OCI-LY7 (cell line): Measurements from ENCODE around the gene JMY. TPM values are rescaled to one million over a fixed set of nuclear protein-coding genes. Genes with fewer than 3 reads are reported as not detected.

Experiments used
- BruUV-seq: library from RNA; stranded (reverse); fragments of 400-500 nt; replicated peaks from 2 replicates; lab custom pipeline; 2021; lab: Mats Ljungman, UMichigan
- CTCF ChIA-PET: fragments of 300-600 bp; sonication (Branson Sonifier 250); formaldehyde crosslinking; loops from one replicate; lab custom pipeline; 2022; ENCODE audit warnings: antibody characterized with exemption; ENCODE audit not compliant: unreplicated experiment; lab: Charles Lee
- POLR2A ChIA-PET: fragments of 300-600 bp; sonication (Branson Sonifier 250); formaldehyde crosslinking; loops from one replicate; lab custom pipeline; 2022; ENCODE audit warnings: antibody characterized with exemption; lab: Charles Lee
- DNase-seq: peaks from one replicate; pipeline ENCODE4 v3.0.0-alpha.2; 2015; ENCODE audit warnings: low spot score
- H2AFZ ChIP-seq: fragments of 200-600 bp; sonication (generic), shearing (Covaris generic); 2 replicates; pipeline ENCODE4 v1.6.1; 2014; ENCODE audit warnings: mild to moderate bottlenecking, antibody characterized with exemption, low read length, moderate library complexity
- H3K27ac ChIP-seq: fragments of 200-600 bp; sonication (generic); 2 replicates; pipeline ENCODE4 v1.5.1; 2014; ENCODE audit warnings: mixed run types, low read depth, mild to moderate bottlenecking, moderate library complexity, low read length, inconsistent platforms; ENCODE audit not compliant: poor library complexity, severe bottlenecking
- H3K36me3 ChIP-seq: fragments of 200-600 bp; sonication (generic); 2 replicates; pipeline ENCODE4 v1.6.1; 2014; ENCODE audit warnings: mild to moderate bottlenecking, antibody characterized with exemption, low read length, moderate library complexity, mixed read lengths; ENCODE audit not compliant: insufficient read depth
- H3K4me1 ChIP-seq: fragments of 200-600 bp; sonication (generic); 2 replicates; pipeline ENCODE4 v1.5.1; 2014; ENCODE audit warnings: mild to moderate bottlenecking, low read length; ENCODE audit not compliant: insufficient read depth, poor library complexity, severe bottlenecking
- H3K4me2 ChIP-seq: fragments of 200-600 bp; sonication (generic); 2 replicates; pipeline ENCODE4 v1.6.1; 2014; ENCODE audit warnings: mild to moderate bottlenecking, low read length
- H3K4me3 ChIP-seq: fragments of 200-600 bp; sonication (generic); 2 replicates; pipeline ENCODE4 v1.5.1; 2014; ENCODE audit warnings: mild to moderate bottlenecking, low read depth, low read length; ENCODE audit not compliant: poor library complexity, severe bottlenecking
- H3K79me2 ChIP-seq: fragments of 200-600 bp; sonication (generic); 2 replicates; pipeline ENCODE4 v1.6.1; 2016; ENCODE audit warnings: low read depth, mild to moderate bottlenecking, low read length, moderate library complexity, mixed read lengths; ENCODE audit not compliant: insufficient read depth
- H3K9me2 ChIP-seq: fragments of 200-600 bp; sonication (generic); 2 replicates; pipeline ENCODE4 v1.6.1; 2016; ENCODE audit warnings: mild to moderate bottlenecking, low read length, mixed read lengths; ENCODE audit not compliant: insufficient read depth
- H3K9me3 ChIP-seq: fragments of 200-600 bp; sonication (generic); 2 replicates; pipeline ENCODE4 v1.6.1; 2014; ENCODE audit warnings: mild to moderate bottlenecking, mixed run types, low read length, mixed read lengths
- H4K20me1 ChIP-seq: fragments of 200-600 bp; sonication (generic); 2 replicates; pipeline ENCODE4 v1.6.1; 2014; ENCODE audit warnings: mild to moderate bottlenecking, antibody characterized with exemption, low read length, moderate library complexity, mixed read lengths; ENCODE audit not compliant: insufficient read depth
- EZH2phosphoT487 ChIP-seq: fragments of 200-600 bp; sonication (generic); IDR thresholded peaks from 2 replicates; pipeline ENCODE4 v1.6.1; 2018; ENCODE audit warnings: low read depth, borderline replicate concordance, mild to moderate bottlenecking, mixed run types, antibody characterized with exemption, low read length, moderate library complexity, mixed read lengths
- intact Hi-C: fragments of 100-400 bp; cut with micrococcal nuclease; formaldehyde crosslinking; loops from one replicate; pipeline ENCODE4 v1.10.0; 2022; ENCODE audit not compliant: unreplicated experiment
- total RNA-seq, 2 experiments: library from RNA; depleted of rRNA in 1 of 2; stranded (reverse); fragments of >200 nt in 1 of 2; shearing (Covaris generic) in 1 of 2; gene quantifications; 2 replicates each; pipeline ENCODE4 v1.2.3, GENCODE V29; 2014 to 2022
- TF ChIP-seq, protein P1 (sequence below): fragments of 200-600 bp; sonication (generic); conservative IDR thresholded peaks from 2 replicates; pipeline ENCODE4 v1.5.1; 2014; ENCODE audit warnings: mild to moderate bottlenecking, antibody characterized with exemption, low read length, moderate library complexity, mixed read lengths

JMY gene
- total RNA-seq, 2 experiments from 2014 or later = 4.5 to 6.3 TPM

- Histone ChIP-seq H2AFZ (no peak overlapping the region), H3K4me3 (no peak overlapping the region), H3K9me3 (no peaks in the 10 kb centered on the region; the same call in 1 of the 2 replicates), H3K4me2 (no peak overlapping the region), H3K4me1 (no peaks in the 10 kb centered on the region), H3K36me3 (no peaks in the 10 kb centered on the region), H3K9me2 (no peaks in the 10 kb centered on the region), H3K79me2 (no peaks in the 10 kb centered on the region), H3K27ac (no peak overlapping the region), H4K20me1 (no peaks in the 10 kb centered on the region)
- TF ChIP-seq, protein P1, sequence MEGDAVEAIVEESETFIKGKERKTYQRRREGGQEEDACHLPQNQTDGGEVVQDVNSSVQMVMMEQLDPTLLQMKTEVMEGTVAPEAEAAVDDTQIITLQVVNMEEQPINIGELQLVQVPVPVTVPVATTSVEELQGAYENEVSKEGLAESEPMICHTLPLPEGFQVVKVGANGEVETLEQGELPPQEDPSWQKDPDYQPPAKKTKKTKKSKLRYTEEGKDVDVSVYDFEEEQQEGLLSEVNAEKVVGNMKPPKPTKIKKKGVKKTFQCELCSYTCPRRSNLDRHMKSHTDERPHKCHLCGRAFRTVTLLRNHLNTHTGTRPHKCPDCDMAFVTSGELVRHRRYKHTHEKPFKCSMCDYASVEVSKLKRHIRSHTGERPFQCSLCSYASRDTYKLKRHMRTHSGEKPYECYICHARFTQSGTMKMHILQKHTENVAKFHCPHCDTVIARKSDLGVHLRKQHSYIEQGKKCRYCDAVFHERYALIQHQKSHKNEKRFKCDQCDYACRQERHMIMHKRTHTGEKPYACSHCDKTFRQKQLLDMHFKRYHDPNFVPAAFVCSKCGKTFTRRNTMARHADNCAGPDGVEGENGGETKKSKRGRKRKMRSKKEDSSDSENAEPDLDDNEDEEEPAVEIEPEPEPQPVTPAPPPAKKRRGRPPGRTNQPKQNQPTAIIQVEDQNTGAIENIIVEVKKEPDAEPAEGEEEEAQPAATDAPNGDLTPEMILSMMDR = no peak
- TF ChIP-seq EZH2phosphoT487 = no peak
- no TSS peak for BruUV-seq
- intact Hi-C loops = no loop called here
- CTCF ChIA-PET = no interaction called here
- DNase-seq = no peak
- POLR2A ChIA-PET = no interaction called here
These were observed 113.1 kb downstream of the JMY start for GRCh38 chr5:79349047-79349446.

DNA sequence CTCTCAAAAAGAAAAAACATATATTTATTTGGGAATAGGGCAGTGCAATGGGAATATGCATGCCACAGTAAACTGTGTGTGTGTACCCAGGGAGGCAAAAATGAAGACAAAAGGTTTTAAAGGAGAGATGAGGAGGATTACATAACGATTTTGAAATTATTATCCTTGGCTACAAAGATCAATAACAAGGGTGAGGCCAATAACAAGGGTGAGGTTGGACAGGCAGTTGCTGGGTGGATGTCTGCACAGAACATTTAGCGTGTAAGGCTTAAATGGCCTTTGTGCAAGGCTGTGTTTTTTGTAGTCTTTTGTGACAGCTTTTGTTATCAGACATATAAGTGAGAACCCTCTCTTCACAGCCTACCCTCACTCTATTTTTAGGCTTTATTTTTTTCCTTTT lies 114.0 kb downstream of the JMY start:
- no TSS peak for BruUV-seq
- no peak for TF ChIP-seq EZH2phosphoT487
- TF ChIP-seq, protein P1 = no peak
- Histone ChIP-seq H3K4me2 (no peak overlapping the region), H3K4me1 (no peaks in the 10 kb centered on the region), H3K36me3 (no peaks in the 10 kb centered on the region), H3K9me3 (no peaks in the 10 kb centered on the region; the same call in 1 of the 2 replicates), H3K79me2 (no peaks in the 10 kb centered on the region), H4K20me1 (no peaks in the 10 kb centered on the region), H3K9me2 (no peaks in the 10 kb centered on the region), H2AFZ (no peak overlapping the region), H3K4me3 (no peak overlapping the region), H3K27ac (no peak overlapping the region)
- intact Hi-C loops = no loop called here
- DNase-seq = no peak
- ChIA-PET CTCF (no interaction called here), POLR2A (no interaction called here)

DNA sequence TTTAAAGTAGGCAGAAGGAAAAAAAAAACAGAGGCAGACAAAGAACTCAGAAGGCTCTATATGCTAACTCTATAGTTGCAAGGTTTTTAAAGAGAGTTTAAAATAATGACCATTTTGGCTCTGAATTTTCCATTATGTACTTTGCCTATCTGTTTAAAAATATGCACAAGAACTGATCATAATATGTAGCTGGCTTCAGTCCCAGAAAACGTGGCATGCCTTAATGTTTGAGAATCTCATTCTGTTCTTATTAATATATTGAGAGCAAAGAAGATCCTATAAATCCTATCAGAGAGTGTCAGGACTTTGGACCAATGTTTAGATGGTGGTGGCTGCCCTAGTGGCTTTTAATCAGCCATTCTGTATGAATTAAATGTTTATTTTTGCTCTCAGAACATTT lies 121.5 kb downstream of the JMY start:
- no TSS peak for BruUV-seq
- no peaks in the 10 kb centered on the region for H3K36me3 ChIP-seq
- no peaks in the 10 kb centered on the region; the same call in 1 of the 2 replicates for H3K9me3 ChIP-seq
- DNase-seq = no peak
- H3K4me3 ChIP-seq = no peak overlapping the region
- no peak overlapping the region for H3K27ac ChIP-seq
- intact Hi-C loops = no loop called here
- no peaks in the 10 kb centered on the region for H3K79me2 ChIP-seq
- no peaks in the 10 kb centered on the region for H3K4me1 ChIP-seq
- no peak overlapping the region for H2AFZ ChIP-seq
- H3K9me2 ChIP-seq = no peaks in the 10 kb centered on the region
- ChIA-PET POLR2A (interaction anchor here (0.6 to 1.2 kb wide), 2 partner anchors 67 to 435 kb away, joined by 3 to 4 read pairs; no protein-coding TSS in a partner anchor), CTCF (no interaction called here)
- no peak overlapping the region for H3K4me2 ChIP-seq
- no peak for TF ChIP-seq EZH2phosphoT487
- TF ChIP-seq, protein P1 = no peak
- no peaks in the 10 kb centered on the region for H4K20me1 ChIP-seq
